GM20000 (cell line): ENCODE data around the gene MOCS3.

Experiments
- DNase-seq: peaks from one replicate; pipeline ENCODE4 v3.0.0; 2012; ENCODE audit warnings: low spot score
- CTCF ChIP-seq: IDR thresholded peaks from 2 replicates; pipeline ENCODE4 v1.5.1; 2012; ENCODE audit warnings: mild to moderate bottlenecking, control low read depth; ENCODE audit errors: extremely low read depth, missing control alignments

Gene MOCS3

DNA sequence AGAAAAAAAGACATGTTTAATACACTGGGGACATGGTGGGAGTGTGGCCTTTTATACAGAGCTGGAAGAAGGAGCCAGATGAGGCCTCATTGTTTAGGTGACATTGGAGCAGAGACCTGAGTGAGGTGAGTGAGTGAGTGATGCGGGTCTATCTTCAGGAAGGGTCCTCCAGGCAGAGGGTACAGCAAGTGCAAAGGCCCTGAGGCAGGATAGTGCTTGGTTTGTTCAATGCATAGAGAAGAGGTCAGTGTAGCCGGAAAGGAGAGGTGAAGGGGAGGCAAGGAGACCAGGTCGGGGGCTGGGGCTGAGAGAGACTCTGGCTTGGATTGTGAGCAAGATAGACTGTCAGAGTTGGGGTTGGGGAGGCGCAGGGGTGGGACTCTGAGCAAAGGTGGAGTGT lies 40.7 kb downstream of the MOCS3 start:
- no peak for DNase-seq

GRCh38 chr20:51001430-51002265 lies 43.0 kb downstream of the MOCS3 start:
- DNase-seq: no peak
- no peak for TF ChIP-seq CTCF

More for the DNA sequence above, 40.7 kb downstream of the MOCS3 start:
- TF ChIP-seq CTCF: no peak

GRCh38 chr20:51002633-51003032 lies 44.0 kb downstream of the MOCS3 start:
- no peak for TF ChIP-seq CTCF
- no peak for DNase-seq

DNA sequence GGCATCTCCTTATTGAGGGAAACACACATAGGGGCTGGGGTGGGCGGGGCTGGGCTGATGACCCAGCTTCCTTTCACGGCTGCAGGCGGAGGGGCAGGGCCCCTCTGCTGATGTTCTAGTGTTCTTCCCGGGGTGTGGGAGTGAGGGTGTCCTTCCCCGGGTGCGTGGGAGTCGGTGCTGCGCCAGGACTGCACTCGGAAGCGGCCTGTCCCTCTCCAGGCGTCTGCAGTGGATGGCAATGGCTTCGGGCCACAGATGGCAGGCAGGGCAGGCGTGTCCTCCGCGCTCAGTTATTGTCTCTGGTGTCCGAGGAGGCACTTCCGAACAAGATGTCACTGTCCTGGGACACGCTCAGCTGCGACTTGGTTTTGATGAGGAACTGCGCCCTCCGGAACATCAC lies 45.1 kb downstream of the MOCS3 start:
- TF ChIP-seq CTCF: no peak
- DNase-seq: no peak

DNA sequence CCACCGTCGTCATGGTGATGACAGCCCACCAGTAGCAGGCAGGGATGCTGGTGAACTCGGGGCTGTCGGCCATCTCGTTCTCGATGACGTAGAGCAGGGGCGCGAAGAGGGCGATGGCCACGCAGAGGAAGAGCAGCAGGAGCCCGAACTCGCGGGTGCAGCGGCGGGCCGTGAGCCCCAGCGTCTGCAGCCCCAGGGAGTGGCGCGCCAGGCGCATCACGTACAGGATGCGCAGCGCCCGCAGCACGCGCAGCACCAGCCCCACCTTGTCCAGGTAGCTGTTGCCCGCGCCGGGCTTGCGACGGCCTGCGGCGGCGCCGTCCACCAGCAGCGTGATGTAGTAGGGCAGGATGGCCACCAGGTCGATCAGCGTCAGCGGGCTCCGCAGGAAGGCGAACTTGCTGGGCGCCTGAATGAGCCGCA lies 45.7 kb downstream of the MOCS3 start:
- TF ChIP-seq CTCF: no peak
- DNase-seq: no peak

DNA sequence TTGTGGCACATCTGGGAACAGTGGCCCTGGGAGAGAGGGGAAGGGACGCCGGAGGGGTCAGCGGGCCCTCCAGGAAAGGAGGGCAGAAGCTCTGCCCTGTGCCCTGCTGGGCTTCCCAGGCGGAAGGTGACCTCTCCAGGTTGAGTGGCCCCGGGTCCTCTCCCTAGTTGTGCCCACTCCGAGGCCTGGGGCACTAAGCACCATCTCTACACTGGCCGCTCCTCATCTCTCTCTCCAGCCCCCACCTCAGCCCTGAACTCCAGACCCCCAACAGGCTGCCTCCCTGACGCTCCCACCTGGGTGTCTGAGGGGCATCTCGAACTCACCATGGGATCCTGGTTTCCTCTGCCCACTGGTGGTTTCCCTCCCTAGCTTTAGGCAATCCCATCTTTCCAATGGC lies 46.2 kb downstream of the MOCS3 start:
- no peak for TF ChIP-seq CTCF
- DNase-seq: no peak

DNA sequence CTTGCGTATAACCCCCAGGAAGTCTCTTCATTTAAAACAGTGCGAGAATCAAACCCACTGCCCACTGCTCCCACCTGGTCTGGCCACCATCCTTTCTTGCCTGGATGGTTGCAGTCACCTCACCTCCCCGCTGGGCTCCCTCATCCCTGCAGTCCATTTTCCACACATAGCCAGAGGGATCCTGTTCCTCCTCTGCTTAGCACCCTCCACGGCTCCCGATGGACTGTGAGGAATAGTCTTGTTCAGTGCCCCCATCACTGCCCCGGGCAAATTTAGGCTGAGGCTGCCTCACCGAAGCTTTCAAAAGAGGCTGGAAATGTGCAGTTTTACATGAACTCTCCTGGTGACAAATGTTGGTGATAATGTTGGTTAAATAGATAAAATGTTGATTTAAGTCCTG lies 46.6 kb downstream of the MOCS3 start:
- no peak for DNase-seq
- TF ChIP-seq CTCF: no peak
